Cardiac fibroblast (primary cell): ENCODE results near the gene SPP2.

Source experiments
- DNase-seq, 2 donors: peaks; one replicate each; pipeline versions ENCODE4 v3.0.0 to v3.0.0-alpha.2; 2010; ENCODE audit warnings: low read depth in 2 of 2
- H3K4me3 ChIP-seq, 2 donors: replicated peaks in 1 of 2; 1 replicate in 1 of 2; 2 replicates in 1 of 2; pipeline ENCODE4 v1.5.1; 2011; ENCODE audit warnings: low read depth in 2 of 2, low read length in 2 of 2, mild to moderate bottlenecking in 2 of 2, moderate library complexity in 1 of 2
- CTCF ChIP-seq: IDR thresholded peaks from one replicate; pipeline ENCODE4 v1.5.1; 2011; ENCODE audit warnings: low read depth, mild to moderate bottlenecking, low read length, inconsistent platforms

Gene SPP2

GRCh38 chr2:234116010-234116409 lies 65.5 kb downstream of the SPP2 start:
- TF ChIP-seq CTCF, result no peak
- no peak for DNase-seq

GRCh38 chr2:234121999-234122398 lies 71.5 kb downstream of the SPP2 start:
- no peak for DNase-seq
- no peak overlapping the region for H3K4me3 ChIP-seq
- no peak for TF ChIP-seq CTCF

More at GRCh38 chr2:234116010-234116409, 65.5 kb downstream of the SPP2 start:
- H3K4me3 ChIP-seq, result no peak overlapping the region

GRCh38 chr2:234125451-234126145 lies 75.1 kb downstream of the SPP2 start:
- TF ChIP-seq CTCF, result no peak
- no peak for DNase-seq
- no peak overlapping the region for H3K4me3 ChIP-seq

GRCh38 chr2:234126146-234126470 lies 75.6 kb downstream of the SPP2 start:
- no peak for TF ChIP-seq CTCF
- DNase-seq, result no peak
- H3K4me3 ChIP-seq, result no peak overlapping the region
